Measurements from ENCODE around the gene SCEL. TPM values are rescaled to one million over a fixed set of nuclear protein-coding genes. Genes with fewer than 3 reads are reported as not detected.

Gene SCEL
- total RNA-seq, 4 donors from 2014 or later = not detected

GRCh38 chr13:77548594-77548993 is 13.1 kb downstream of the SCEL start:
- DNase-seq (no peak), ATAC-seq (no peak)
- intact Hi-C loops (cut with DNase I; ENCODE audit: low total_unique reads) = no loop called here
- Histone ChIP-seq H3K27ac (no peak overlapping the region), H3K9me3 (no peaks in the 10 kb centered on the region), H3K27me3 (no peaks in the 10 kb centered on the region), H3K4me3 (no peak overlapping the region), H3K4me1 (peaks cover 0 to 5% of the 10 kb centered on the region in 2 donors), H3K36me3 (no peaks in the 10 kb centered on the region)
- TF ChIP-seq, protein P1, sequence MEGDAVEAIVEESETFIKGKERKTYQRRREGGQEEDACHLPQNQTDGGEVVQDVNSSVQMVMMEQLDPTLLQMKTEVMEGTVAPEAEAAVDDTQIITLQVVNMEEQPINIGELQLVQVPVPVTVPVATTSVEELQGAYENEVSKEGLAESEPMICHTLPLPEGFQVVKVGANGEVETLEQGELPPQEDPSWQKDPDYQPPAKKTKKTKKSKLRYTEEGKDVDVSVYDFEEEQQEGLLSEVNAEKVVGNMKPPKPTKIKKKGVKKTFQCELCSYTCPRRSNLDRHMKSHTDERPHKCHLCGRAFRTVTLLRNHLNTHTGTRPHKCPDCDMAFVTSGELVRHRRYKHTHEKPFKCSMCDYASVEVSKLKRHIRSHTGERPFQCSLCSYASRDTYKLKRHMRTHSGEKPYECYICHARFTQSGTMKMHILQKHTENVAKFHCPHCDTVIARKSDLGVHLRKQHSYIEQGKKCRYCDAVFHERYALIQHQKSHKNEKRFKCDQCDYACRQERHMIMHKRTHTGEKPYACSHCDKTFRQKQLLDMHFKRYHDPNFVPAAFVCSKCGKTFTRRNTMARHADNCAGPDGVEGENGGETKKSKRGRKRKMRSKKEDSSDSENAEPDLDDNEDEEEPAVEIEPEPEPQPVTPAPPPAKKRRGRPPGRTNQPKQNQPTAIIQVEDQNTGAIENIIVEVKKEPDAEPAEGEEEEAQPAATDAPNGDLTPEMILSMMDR (IDR thresholded peaks at IDR 0.05 in 4 of 5, conservative IDR thresholded peaks at IDR 0.05 in 1 of 5) = no peak
- in situ Hi-C loops (cut with MboI; ENCODE audit: low sequenced_read_pairs in 4 of 4) = no loop called here

DNA sequence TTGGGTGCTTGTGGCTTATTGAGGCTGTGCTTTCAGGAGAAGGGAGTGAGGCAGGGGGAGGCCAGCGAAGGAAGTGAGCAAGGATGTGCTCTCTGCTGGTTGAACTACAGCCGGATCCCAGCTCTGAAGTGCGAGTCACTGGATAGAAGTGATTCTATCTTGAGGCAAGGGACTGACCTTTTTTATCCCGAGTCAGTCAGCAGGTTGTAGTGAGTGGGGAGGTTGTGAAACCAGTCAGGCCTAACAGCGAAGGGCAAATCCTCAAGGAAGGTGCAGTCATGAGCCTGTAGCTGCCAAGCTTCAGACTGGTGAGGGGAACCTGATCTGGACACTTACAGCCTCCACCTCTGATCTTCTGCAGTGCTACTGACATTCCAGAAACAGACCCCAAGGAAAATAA is 18.6 kb downstream of the SCEL start:
- no peak for DNase-seq
- no peaks in the 10 kb centered on the region for H3K4me1 ChIP-seq
- no peak overlapping the region for H3K27ac ChIP-seq
- intact Hi-C loops (cut with DNase I; ENCODE audit: low total_unique reads) (no loop called here), in situ Hi-C loops (cut with MboI; ENCODE audit: low sequenced_read_pairs in 4 of 4) (no loop called here)
- TF ChIP-seq, protein P1 (IDR thresholded peaks at IDR 0.05 in 4 of 5, conservative IDR thresholded peaks at IDR 0.05 in 1 of 5) = no peak
- no peak for TF ChIP-seq POLR2A (IDR thresholded peaks at IDR 0.05)
- H3K9me3 ChIP-seq = no peaks in the 10 kb centered on the region
- H3K36me3 ChIP-seq = no peaks in the 10 kb centered on the region
- H3K27me3 ChIP-seq = no peaks in the 10 kb centered on the region
- no peak for ATAC-seq
- H3K4me3 ChIP-seq = no peak overlapping the region

DNA sequence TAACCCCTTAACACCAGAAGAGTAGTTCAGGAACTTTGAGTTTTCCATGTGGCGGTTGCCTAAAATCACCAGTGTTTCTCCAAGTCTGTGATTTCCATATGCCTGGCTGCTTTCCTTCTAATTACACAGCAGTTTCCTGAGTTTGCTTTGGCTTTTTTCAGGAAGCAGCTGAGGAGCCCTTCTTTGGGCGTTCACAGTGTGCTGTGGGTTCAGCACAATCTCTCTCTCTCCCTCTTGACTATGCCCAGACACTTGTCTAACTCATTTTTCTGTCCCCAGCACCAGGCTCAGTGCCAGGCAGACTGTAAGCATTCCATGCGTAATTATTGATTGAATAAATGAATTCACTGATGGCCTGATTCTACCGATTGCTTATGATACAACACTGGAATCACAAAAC is 19.7 kb downstream of the SCEL start:
- TF ChIP-seq, protein P1 (IDR thresholded peaks at IDR 0.05 in 4 of 5, conservative IDR thresholded peaks at IDR 0.05 in 1 of 5) = no peak
- TF ChIP-seq POLR2A (IDR thresholded peaks at IDR 0.05) = no peak
- DNase-seq = no peak
- no peak for ATAC-seq
- Histone ChIP-seq H3K9me3 (no peaks in the 10 kb centered on the region), H3K4me1 (no peaks in the 10 kb centered on the region), H3K4me3 (no peak overlapping the region), H3K27ac (no peak overlapping the region), H3K27me3 (no peaks in the 10 kb centered on the region), H3K36me3 (no peaks in the 10 kb centered on the region)
- in situ Hi-C loops (cut with MboI; ENCODE audit: low sequenced_read_pairs in 4 of 4) (no loop called here), intact Hi-C loops (cut with DNase I; ENCODE audit: low total_unique reads) (no loop called here)

- H3K4me3 ChIP-seq = no peak overlapping the region
- no peak for DNase-seq
- no peaks in the 10 kb centered on the region for H3K27me3 ChIP-seq
- H3K4me1 ChIP-seq = no peaks in the 10 kb centered on the region
- TF ChIP-seq, protein P1 (IDR thresholded peaks at IDR 0.05 in 4 of 5, conservative IDR thresholded peaks at IDR 0.05 in 1 of 5) = no peak
- no peak for TF ChIP-seq POLR2A (IDR thresholded peaks at IDR 0.05)
- in situ Hi-C loops (cut with MboI; ENCODE audit: low sequenced_read_pairs in 4 of 4) (no loop called here), intact Hi-C loops (cut with DNase I; ENCODE audit: low total_unique reads) (no loop called here)
- no peak for ATAC-seq
- no peak overlapping the region for H3K27ac ChIP-seq
- no peaks in the 10 kb centered on the region for H3K9me3 ChIP-seq
- H3K36me3 ChIP-seq = no peaks in the 10 kb centered on the region
These were observed 22.5 kb downstream of the SCEL start for GRCh38 chr13:77558016-77558415.

GRCh38 chr13:77563111-77563510 is 27.6 kb downstream of the SCEL start:
- no peak for TF ChIP-seq POLR2A (IDR thresholded peaks at IDR 0.05)
- TF ChIP-seq, protein P1 (IDR thresholded peaks at IDR 0.05 in 4 of 5, conservative IDR thresholded peaks at IDR 0.05 in 1 of 5) = no peak
- in situ Hi-C loops (cut with MboI; ENCODE audit: low sequenced_read_pairs in 4 of 4) = no loop called here
- no peaks in the 10 kb centered on the region for H3K27me3 ChIP-seq
- H3K4me1 ChIP-seq = no peaks in the 10 kb centered on the region
- intact Hi-C loops (cut with DNase I; ENCODE audit: low total_unique reads) = no loop called here
- DNase-seq (no peak), ATAC-seq (no peak)
- H3K36me3 ChIP-seq = no peaks in the 10 kb centered on the region
- no peaks in the 10 kb centered on the region for H3K9me3 ChIP-seq
- no peak overlapping the region for H3K27ac ChIP-seq
- no peak overlapping the region for H3K4me3 ChIP-seq

Data from gastrocnemius medialis (tissue), 4 donors.